ENCODE results near the gene MAST4.
"Not testable (repeated sequence)": the region's sequence is repeated elsewhere in the genome, so short reads cannot be mapped to it uniquely, and the experiment has no call there.

MAST4 gene

GRCh38 chr5:66814146-66814991 is 218.2 kb downstream of the MAST4 start:
- peak; percentile 34 for DNase-seq

- DNase-seq, result no peak
Observed at GRCh38 chr5:66818304-66818934, 222.2 kb downstream of the MAST4 start.

- DNase-seq, result no peak
Observed at GRCh38 chr5:66818935-66819328, 222.7 kb downstream of the MAST4 start.

DNA sequence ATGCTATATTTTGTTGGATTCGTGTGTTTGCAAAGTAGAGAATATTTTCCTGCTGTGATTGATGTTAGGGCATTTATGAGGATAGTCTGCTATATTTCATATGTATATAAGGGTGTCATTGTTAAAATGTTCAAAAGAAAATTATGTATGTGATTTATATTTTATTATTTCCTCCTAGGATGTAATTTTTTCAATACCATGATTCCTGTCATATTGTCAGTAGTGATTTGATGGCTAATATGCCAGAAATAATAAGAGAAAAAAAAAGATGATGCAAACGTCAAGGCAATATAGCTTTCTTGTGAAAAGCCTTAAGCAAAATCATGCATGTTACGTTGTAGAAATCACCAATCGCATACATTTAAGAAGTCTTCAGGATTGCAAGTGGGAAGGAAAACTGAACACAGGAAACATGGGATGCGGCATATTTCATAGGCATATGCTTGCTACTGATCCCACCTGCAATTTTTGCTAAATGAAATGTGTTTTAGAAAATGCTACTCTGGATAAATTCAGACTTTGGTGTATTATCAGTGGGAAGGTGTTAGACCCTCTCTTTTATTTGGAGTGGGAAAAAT is 224.5 kb downstream of the MAST4 start:
- no peak for DNase-seq

DNA sequence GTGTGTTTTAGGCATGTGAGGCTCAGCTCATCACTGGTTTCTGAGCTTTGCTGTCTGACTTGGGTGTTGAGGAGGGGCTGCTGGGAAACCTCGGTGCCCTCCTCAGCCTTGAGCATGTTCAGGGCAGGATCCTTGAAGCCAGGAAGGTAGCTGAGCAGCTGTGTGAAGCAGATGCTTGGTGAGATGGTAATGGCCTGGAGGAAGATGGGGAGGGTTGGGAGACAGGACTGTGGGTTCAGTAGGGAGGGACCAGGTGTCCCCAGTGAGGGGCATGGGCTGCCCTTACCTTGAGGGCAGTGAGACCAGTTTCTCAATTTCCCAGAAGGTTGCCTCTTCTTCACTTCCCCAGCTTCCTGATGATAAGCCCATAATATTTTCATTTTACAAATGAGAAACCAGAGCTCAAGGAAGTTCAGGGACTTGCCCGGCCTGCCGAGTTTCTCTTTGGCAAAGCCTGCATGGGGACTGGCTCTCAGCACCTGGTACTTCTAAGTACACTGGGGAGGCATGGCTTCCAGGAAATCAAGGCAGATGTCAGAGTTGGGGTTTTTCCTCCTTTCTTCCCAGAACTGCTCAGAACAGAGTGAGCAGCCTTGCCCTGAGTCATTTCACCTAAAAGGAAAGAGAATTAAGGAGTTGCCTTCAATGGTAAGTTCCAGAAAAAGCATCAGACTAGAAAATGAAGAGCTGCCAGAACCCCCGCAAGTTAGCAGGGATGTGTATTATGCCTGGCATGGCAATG is 225.7 kb downstream of the MAST4 start:
- no peak for DNase-seq

DNA sequence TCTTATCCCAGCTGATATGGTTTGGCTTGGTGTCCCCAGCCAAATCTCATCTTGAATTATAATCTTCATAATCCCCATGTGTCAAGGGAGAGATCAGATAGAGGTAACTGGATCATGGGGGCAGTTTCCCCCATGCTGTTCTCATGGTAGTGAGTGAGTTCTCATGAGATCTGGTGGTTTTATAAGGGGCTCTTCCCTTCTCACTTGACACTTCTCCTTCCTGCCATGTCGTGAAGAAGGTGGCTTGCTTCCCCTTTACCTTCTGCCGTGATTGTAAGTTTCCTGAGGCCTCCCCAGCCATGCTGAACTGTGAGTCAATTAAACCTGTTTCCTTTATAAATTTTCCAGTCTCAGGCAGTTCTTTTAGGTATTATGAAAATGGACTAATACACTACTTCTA is 226.7 kb downstream of the MAST4 start:
- not testable (repeated sequence) for DNase-seq

DNA sequence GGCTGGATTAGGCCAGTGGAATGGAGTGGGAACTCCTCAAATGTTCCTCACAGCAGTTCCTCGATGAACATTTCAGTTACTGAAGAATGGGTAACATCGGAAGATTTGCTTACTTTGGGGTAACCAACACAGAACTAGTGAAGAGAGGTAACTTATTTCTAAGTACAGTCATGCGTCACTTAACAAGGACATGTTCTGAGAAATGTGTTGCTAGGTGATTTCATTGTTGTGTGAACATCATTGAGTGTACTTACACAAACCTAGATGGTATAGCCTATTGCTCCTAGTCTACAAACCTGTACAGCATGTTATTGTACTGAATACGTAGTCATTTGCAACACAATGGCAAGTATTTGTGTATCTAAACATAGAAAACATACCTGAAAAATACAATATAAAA is 228.3 kb downstream of the MAST4 start:
- DNase-seq, result no peak

DNA sequence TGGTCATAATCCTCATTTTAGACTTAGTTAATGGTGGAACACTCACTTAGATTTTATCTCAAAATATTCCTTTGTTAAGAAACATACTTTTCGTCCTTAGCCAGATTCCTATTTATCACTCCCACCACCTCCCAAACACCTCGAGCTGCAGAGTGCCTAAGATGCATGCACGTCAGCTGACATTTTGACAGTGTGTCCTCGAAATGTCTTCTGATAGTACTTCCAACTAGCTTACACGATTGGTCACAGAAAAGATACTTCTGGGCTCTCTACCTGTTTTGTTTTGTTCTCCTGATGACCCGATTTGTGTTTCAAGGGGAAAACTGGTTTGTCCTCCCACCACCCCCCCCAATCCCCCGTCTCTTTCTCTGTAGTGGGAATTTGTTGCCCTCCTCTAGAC is 230.1 kb downstream of the MAST4 start:
- DNase-seq, result no peak

GRCh38 chr5:66826696-66827095 is 230.5 kb downstream of the MAST4 start:
- DNase-seq, result no peak

- no peak for DNase-seq
Observed at GRCh38 chr5:66828046-66828547, 231.9 kb downstream of the MAST4 start.

DNA sequence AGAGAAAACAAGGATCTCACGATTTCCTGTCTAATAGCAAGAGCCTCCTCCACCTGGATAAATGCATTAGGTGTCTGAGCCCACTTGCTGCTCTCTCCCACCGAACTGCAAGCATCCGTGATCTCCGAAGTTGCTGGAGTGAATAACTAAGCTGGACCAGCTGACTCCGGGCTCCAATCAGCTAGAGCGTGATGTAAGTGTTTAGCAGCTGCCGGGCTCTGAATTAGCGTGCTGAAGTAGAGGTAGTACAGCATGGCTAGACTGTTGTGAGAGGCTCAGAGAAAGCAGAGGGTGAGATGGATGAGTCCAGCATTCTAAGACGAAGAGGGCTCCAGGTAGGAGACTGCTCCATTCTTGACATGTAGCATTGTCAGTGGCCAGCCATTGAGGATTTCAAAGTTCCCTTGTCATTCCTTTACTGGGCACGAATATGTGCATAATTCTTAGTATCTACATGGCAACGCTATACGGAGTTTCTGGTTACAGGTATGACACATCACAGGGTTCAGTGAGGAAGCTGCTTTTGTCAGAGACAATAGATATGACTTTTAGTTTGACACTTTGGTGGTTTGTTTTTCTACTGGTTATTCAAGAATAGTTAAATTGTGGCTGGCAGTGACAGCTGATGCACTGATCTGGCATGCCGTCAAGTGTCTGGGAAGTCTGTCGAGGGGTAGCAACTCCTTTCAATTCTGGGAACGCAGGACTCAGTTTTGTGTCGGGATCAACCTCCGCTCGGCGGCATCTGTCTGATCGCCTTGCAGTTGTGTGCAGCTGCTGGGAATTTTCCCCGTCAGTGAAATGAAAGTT is 232.6 kb downstream of the MAST4 start:
- peak; percentile 68 for DNase-seq

DNA sequence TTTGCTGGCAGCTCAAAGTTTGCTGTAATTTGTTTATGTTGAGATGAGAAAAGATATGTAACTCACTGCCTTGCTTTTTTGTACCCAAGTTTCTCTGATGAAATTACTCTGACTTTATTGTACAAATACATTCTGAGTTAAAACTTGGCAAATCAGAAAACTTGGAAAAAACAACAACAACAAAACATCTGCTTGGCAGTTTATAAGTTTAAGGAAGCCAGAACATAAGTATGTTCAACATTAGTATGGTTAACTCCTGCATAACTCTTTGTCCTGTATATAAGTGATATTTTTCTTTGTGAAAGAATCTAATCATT is 233.1 kb downstream of the MAST4 start:
- no peak for DNase-seq

DNA sequence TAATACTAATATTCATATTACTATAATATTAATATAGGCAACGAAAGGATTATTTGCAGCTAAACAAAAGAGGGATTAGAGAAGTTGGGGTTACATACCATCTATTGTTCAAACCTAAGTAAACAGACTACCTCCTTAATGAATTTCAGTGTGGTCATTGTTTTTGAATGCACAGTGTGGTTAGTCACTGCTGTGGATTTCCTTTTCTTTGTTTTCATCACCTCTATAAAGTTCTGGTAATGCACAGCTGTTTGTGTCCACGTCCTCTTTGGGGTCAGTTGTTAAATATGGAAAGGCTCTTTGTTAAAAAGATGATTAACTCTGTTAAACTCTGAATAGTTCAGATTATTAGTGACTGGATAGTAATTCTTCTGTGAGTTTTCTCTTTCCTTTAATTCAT is 233.6 kb downstream of the MAST4 start:
- no peak for DNase-seq

GRCh38 chr5:66830636-66831035 is 234.4 kb downstream of the MAST4 start:
- no peak for DNase-seq

DNA sequence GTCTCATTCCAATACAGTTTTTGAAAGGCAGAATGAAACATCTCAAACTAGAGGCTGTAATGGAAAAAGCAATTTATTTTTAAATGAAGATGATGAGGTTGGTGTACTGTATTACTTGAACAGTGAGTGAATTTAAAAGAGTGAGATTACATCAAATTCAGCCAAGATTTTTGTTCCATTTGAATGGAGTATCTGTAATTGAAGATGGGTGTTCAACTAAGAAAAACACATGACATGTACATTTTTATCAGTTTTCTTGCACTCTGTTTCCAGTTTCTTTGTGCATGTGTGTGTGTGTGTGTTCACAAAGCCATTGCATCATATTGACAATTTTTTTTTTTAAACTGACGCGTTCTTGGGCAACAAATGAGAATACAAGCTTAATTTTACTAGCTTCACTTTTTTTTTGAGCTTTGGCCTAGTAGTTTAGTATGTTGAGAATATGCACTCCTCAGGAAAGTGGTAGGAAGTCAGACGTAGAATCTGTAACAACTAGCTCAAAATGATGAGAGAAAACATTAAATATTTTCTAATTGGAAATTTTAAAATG is 243.5 kb downstream of the MAST4 start:
- no peak for DNase-seq

DNA sequence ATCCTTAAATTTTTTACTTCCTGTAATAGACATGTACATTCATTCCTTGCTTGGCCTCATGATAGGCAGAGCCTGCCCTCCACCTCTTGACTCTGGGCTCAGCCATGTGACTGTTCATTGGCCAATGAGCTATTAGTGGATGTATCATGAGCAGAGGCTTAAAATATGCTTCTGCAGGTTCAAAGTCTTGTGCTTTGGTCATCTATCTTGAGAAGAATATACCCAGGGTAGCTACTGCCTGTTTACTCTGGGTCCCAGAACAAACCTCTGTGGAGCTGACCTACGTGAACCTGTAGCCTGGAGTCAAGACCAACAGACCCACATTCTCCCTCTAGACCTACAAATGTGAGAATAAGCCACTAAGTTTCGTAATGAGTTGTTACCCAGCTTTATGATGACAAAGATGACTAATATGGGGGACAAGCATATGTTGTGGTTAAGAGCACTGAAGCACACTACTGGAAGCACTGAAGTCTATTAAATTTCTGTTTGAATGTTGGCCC is 244.4 kb downstream of the MAST4 start:
- no peak for DNase-seq

DNA sequence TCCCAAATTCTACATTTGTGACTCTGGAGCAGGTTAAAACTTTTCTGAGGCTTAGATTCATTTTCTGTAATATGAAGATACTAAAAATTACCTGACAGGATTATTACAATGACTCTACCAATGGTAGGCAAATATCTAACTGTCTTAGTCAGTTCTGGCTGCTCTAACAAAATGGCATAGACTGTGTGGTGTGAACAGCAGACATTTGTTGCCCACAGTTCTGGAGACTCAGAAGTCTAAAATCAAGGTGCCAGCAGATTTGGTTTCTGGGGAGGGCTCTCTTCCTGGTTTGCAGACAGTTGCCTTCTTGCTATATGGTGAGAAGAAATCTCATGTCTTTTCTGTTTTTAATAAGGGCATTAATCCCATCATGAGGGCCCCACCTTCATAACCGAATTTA is 245.1 kb downstream of the MAST4 start:
- no peak for DNase-seq

DNA sequence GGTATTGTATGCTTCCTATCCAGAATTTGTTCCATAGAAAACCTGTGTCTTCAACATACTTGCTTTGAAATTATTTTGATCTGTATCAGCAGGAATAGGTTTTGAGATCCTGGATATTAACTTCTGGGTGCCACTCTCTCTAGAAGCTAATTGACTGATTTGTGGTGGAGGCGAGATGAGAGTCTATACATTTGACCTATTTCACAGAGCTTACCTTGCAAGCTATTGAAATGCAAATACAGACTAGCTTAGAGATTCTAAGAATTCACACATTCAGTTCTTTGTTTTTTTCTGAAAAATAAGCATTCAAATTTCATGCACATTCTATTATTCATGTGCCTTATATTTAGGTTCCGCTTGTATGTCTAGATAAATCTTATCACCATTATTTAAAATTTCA is 246.3 kb downstream of the MAST4 start:
- DNase-seq, result no peak

- no peak for DNase-seq
Observed at GRCh38 chr5:66843065-66843464, 246.9 kb downstream of the MAST4 start.

DNA sequence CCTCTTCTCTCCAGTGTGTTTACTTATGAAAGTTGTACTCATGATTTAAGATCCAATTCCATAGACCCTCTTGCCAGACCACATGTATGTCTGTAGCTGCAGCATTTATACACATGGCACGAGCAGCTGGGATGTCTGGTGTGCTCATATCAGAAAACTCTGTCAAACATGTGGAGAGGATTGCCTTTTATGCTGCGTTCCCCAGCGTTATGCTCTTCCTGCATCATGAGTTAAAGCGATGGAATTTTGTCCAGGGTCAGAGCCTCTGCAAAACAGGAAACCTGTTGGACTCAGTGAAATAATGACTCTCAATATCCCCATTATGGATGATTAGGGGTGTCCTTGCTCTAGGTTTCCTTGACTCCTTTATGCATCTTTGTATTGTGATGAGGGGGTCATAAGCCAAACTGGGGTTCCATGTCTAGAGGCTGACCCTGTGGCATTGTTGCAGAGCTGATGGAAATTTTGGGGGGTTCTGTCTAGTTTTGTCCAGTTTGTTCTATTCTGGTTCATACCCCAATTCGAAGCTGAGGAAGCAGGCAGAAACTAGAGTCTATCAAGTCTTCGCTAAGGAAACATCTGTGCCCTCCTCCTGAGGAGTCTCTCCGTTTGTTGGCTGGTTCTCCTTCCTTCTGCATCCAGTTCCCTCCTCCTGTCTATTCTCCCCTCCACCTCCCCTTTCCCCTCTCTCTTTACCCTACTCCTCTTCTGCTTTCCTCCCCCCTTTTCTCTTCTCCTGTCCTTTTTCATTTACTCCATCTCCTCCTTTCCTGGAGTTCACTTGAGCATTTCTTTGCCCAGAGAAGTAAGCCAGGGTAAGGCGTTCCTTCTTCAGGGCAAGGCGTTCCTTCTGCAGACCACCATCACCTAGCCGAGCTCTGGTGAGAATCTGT is 252.8 kb downstream of the MAST4 start:
- no peak for DNase-seq

GRCh38 chr5:66849803-66850202 is 253.6 kb downstream of the MAST4 start:
- no peak for DNase-seq

All from central memory CD4-positive, alpha-beta T cell (primary cell).